Nucleus accumbens (tissue), 56 donors: Measurements from ENCODE around the gene DMXL1.
"Not testable (repeated sequence)": the region's sequence is repeated elsewhere in the genome, so short reads cannot be mapped to it uniquely, and the experiment has no call there.

Experiments
- DNase-seq, 56 donors: peaks; one replicate each; lab custom pipeline; 2025; lab: John Stamatoyannopoulos, UW

Gene DMXL1

DNA sequence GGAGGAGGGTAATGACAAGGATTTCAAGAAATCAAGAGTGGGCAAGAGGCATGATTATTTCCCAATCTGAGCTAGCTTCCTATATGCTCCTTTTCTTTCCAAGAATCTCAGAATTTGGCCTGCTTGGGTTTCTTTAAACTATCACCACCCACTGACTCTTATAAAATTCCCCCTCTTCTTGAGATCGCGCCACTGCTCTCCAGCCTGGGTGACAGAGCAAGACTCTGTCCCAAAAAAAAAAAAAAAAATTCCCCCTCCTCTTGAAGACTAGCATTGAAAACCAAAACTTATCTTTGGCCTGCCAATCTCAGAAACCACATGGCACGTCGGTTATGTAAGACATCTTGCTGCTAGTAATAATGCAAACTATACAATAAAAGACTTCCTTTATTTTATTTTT lies 3.4 kb upstream of the DMXL1 start:
- no peak for DNase-seq

DNA sequence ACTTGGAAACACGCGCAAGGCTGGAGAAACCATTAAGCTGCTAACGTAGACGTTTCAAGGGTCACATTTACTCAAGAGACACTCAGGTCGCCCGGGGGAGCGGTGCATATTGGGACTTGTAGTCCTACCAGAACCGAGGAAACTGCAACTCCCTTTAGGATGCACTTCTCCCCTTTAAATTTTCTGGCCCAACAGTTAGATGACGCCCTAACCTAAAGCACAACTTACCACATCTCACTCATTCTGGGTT lies 384 bp upstream of the DMXL1 start:
- DNase-seq: peak in 22 of 56 donors; percentile 68 to 96 (median 89)

DNA sequence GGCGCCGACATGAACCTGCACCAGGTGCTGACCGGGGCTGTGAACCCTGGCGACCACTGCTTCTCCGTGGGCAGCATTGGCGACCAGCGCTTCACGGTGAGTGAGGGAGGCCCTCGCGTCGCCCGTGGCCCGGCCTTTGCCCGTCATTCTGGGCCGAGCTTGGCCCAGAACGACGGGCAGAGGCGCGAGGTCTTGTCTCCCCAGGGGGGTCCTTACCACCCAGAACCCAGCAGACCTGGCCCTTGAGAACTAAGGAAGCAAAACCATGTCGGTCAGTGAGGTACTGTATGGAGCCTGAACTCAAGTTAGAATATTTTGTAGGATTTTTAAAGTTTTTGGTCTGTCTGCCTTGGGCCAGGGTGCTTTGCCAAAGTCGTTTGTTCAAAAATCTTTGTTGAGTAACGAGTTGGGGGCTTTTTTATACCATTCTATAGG lies 691 bp downstream of the DMXL1 start:
- DNase-seq: peak in 7 of 56 donors; percentile 28 to 62 (median 41)

DNA sequence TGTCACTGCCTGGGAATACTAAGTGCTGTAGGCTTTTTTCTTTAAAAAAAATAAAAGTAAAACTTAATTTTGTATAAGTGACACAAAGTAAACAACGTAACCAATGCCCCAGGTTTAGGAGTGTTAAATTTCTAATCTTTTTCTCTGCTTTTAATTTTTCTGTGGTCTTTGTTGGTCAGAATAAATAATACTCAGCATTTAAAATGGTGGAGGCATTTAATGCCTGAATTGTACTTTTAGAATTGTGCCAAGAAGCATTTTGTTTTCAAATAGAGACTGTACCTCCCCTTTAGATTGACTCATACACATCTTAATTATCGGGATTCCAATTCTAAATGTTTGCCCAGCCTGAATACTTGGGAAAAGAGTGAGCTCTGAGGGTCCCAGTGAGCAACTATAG lies 1.6 kb downstream of the DMXL1 start:
- DNase-seq: no peak

DNA sequence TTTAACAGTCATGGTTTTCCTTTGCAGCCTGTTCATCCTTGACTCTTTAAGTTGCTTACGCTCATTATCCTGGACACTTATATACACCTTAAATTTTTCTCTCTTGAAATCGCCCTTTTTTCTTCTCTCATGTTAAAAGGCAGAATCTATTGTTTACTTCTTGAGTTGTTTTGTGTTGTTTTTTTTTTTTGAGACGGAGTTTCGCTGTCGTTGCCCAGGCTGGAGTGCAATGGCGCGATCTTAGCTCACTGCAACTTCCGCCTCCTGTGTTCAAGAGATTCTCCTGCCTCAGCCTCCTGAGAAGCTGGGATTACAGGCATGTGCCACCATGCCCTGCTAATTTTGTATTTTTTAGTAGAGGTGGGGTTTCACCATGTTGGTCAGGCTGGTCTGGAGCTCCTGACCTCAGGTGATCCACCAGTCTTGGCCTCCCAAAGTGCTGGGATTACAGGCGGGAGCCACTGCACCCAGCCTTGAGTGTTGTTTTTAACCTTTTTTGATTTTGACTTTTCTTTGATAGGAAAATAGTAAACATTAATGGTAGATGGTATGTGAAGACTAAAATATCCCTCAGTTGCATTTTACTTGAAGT lies 3.0 kb downstream of the DMXL1 start:
- DNase-seq: not testable (repeated sequence)

DNA sequence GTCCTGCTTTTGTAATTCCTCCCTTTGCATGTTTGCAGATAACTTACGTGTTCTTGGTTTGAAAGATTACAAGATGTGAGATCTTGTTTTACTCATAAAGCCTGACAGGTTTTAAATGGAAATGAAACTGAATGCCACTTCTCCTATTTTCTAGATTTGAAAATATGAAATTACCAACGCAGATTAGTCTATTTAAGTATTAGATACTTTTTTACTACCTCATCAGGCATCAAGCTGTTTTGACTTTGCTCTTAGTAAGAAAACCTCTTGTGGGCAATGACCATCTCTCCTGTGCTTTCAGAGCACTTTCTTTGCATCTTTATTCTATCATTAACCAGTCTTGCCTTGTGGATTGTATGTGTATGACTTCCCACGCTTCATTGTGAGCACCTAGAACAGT lies 3.5 kb downstream of the DMXL1 start:
- DNase-seq: no peak

DNA sequence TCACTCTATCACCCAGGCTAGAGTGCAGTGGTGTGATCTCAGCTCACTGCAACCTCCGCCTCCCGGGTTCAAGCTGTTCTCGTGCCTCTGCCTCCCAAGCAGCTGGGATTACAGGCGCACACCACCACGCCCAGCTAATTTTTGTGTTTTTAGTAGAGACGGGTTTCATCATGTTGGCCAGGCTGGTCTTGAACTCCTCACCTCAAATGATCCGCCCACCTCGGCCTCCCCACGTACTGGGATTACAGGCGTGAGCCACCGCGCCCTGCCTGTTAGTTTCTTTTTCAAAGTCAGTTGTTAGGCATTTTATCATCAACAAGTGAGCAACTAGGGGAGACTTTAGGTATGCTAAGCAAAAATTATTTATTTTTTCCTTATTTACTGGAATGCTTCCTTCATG lies 4.4 kb downstream of the DMXL1 start:
- not testable (repeated sequence) for DNase-seq

DNA sequence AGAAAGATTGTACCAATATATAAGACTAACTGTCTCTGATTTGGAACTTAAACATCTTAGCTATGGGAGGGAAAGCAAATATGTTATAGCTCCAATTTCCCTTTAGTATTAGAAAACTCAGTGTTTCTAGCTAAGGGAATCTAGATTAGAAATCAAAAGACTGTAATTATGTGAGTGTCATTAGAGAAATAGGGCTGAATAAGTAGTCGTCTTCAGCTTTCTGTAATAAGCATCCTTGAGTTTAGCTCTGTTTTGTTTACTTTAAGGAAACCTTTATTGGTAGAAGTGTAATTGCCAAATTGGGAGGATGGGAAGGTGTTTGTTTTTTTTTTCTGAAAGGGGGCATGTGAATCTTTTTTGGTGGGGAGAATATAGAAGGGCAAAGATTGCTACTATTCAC lies 5.2 kb downstream of the DMXL1 start:
- DNase-seq: no peak

DNA sequence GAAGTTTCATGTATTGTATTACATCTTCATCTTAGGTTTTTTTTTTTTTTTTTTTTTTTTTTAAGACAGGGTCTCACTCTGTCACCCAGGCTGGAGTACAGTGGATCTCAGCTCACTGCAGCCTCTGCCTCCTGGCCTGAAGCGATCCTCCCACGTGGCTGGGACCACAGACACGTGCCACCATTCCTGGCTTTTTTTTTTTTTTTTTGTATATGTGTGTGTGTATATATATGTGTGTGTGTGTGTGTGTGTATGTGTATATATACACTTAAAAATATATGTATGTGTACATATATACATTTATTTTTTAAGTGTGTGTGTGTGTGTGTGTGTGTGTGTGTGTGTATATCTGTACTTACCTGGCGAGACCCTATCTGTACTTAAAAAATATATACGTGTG lies 6.6 kb downstream of the DMXL1 start:
- DNase-seq: no peak

DNA sequence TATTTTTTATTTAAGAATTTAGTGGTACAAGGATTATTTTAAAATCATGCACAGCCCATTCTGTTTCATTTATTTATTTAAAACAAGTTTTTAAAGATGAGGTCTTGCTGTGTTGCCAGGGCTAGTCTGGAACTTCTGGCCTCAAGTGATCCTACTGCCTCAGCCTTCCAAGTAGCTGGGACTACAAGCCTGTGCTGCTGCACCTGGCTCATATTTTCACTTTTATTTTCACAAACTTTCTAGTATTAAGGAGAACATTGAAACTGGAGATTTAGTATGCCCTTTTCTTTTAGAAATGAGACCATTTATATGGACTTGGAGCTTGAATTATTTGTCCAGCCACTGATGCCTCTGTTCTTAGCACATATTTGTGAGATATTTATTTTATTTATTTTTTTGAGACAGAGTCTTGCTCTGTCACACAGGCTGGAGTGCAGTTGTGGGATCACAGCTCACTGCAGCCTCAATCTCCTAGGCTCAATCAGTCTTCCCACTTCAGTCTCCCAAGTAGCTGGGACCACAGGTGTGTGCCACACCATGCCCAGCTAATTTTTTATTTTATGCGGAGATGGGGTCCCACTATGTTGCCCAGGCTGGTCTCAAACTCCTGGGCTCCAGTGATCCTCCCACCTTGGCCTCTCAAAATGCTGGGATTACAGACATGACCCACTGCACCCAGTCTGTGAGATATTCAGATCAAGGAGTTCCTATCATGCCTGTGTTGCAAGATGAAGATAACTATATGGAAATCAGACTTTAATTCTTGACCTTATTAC lies 7.4 kb downstream of the DMXL1 start:
- DNase-seq: no peak

DNA sequence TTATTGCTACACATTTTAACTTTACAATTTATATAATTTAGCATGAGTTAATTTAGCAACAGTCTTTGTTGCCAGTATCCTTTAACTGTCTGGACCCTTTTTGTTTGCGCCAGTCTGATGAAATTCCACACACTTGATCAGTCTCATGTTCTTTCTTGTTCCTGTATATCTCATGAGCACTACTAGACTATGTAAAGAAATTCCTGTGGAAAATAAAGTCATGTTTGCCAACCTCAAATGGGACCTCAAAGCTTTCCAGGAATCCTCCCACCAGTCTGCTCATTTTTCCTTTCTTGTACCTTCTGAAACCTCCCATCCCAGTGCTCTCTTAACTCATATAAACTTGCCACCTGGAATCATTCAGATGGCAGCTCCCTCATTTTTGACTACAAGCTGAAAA lies 8.0 kb downstream of the DMXL1 start:
- no peak for DNase-seq

DNA sequence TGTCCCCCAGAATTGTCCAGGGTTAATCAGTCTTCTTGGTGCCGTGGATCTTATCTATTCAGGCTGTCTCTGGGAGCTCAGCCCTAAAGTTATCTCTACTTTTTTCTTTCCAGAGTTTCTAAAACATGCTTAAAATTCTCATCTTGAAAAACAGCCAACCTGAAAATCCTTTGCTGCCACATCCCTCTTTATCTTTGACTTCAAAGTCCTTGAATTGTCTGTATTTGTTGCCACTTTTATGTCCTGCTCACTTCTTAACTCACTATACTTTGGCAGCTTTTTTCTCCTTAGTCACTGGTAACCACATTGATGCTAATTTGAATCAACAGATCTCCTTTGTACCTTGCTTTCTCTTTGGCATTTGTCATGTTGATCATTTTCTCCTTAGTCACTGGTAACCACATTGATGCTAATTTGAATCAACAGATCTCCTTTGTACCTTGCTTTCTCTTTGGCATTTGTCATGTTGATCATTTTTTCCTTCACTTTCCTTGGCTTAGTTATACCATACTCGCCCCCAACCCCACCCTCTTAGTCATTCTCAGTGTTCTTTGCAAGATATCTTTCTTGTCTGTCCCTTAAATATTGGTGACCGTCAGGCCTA lies 8.5 kb downstream of the DMXL1 start:
- DNase-seq: no peak

DNA sequence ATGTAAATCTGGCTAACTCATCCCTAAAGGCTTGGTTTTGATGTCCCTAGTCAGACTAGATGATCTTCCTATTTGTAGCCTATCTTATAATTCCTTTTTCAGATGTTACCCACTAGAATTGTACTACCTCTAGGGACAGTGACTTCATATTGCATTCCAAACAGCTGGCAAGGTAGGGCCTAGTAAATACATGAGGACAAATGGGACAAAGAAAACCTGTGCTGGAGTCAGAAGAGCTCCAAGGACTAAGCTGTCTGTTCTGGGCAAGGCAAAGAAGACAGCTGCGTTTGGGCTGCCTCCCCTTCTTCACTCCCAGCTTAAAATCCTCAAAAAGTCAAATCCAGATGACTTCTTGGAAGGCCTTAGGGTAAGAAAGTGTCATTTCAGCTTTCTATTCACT lies 10.0 kb downstream of the DMXL1 start:
- DNase-seq: no peak

DNA sequence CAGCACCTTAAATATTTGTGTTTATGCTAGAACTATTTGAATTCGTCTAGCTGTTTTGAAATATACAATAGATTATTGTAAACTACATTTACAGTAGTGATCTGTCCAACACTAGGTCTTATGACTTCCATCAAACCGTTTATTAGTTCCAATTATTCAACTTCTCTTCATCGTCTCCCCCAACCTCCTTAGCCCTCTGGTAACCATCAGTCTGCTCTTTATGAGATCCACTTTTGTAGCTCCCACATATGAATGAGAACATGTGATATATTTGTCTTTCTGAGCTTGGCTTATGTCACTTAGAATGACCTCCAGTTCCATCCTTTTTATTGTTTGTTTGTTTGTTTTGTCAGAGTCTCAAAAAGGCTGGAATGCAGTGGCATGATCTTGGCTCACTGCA lies 11.8 kb downstream of the DMXL1 start:
- DNase-seq: no peak

DNA sequence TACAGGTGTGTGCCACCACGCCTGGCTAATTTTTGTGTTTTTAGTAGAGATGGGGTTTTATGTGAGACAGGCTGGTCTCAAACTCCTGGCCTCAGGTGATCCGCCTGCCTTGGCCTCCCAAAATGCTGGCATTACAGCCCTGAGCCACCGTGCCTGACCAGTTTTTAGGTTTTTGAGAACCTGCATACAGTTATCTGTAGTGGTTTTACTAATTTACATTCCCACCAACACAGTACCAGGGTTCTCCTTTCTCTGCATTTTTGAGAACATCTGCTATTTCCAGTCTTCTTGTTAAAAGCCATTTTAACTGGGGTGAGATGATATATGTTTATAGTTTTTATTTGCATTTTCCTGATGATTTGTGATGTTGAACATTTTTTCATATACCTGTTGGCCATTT lies 12.8 kb downstream of the DMXL1 start:
- no peak for DNase-seq

DNA sequence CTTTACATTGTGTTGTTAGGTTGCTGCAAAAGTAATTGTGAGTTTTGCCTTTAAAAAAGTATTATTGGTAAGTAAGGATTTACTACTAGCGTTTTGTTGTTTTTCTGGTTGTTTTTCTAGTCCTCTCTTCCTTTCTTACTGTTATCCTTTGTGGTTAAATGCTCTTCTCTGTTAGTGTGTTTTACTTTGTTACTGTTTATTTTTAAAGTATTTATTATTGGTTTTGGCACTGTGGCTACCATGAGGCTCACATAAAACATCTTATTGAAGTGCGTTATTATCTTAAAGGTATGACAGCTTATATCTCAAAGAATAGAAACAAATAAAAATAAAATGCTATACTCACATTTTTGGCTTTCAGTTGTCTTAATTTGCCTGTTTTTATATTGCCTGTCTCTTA lies 17.6 kb downstream of the DMXL1 start:
- DNase-seq: no peak

DNA sequence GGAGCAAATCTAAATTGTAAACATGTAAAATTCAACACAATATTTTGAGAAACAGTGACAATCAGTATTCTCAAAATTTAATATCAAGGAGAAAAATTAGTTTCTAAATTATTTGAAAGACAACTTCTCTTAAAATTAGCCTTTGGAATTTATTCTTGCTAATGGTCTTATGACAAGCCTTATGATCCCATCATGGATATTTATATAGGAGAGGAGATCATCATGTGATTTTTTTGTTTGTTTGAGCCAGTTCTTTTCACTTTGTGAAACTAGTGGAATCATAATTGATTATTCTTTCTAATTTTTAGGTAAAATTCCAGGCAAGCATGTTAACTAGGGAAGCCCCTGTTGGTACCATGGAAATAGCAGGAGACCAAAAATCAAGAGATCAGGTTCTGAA lies 24.7 kb downstream of the DMXL1 start:
- DNase-seq: no peak

DNA sequence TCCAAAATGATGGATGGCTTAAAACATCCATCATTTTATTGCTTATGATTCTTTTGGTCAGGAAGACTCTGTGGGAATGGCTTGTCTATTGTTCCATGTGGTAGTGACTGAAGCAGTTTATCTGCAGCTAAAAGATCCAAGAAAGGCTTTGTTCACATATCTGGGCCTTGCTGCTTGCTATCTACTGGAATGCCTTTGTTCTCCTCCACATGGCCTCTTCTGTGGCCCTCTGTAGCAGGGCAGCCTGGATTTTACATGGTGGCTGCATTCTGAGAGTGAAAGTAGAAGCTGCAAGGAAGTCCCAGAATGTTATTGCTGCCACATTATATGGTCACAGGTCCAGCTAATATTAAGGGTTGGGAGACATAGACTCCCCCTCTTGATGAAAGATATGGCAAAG lies 35.1 kb downstream of the DMXL1 start:
- peak in 9 of 56 donors; percentile 0 to 18 (median 4) for DNase-seq

DNA sequence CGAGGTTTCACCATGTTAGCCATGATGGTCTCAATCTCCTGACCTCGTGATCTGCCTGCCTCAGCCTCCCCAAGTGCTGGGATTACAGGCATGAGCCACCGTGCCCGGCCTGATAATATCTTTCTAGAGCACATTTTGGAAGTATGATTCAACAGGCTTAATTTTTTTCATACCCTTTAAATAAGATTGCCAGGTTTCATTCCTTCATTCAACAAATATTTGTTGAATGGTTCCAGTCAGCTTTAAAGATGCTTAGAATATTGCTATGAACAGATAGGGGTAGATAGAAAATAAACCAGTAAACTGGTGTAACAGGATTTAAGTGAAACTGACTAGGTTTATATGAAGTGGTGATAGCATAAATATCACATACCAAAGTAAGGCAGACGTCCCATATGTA lies 41.3 kb downstream of the DMXL1 start:
- no peak for DNase-seq

DNA sequence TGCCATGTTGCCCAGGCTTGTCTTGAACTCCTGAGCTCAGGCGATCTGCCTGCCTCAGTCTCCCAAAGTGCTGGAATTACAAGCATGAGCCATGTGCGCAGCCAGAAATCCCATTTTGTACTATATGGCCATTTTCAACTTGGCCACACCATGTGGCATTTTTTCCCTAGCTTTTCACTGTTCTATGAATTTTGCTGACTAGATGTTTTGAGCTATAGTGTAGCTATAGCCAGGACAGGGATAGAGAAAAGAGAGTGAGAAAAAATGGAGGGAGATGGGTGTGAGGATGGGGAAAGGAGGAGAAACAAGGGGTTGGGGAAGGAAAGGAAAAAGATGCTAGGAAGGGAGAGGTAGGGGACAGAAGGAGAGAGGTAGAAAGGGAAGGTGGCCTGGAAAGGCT lies 46.4 kb downstream of the DMXL1 start:
- no peak for DNase-seq

DNA sequence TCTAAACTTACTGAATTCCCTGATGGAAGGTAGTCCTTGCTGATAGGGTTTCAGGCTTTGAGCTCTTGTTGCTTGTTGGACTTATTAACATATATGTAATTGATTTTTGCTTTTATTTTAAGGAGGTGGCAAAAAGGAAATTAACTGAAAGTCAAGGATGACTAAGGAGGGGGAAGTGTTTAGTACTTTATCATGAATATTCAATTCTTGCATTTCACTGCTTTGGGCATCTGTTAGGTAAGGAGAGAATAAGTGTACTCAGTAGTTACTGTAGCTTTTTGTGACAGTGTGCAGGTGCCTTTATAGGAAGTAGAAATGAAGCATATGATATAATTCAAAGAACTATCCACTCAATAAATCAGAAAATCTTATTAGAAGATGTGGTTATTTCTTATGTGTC lies 47.1 kb downstream of the DMXL1 start:
- DNase-seq: no peak

DNA sequence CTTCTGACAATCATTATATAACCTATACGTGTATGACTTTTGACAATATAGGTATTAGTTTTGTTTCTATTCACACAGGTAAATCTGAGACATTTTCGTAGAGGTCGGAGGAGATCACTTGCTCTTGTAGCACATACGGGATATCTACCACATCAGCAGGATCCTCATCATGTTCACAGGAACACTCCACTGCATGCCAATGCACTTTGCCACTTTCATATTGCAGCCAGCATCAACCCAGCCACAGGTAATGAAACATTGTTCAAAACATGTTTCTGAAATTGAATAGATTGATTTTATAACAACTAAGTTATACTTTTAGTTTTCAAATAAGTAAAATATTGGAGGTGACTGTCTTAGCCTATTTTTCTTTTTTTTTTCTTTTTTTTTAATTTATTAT lies 50.0 kb downstream of the DMXL1 start:
- DNase-seq: no peak
